Measurements from ENCODE around the gene ARHGAP6.
A peak's percentile ranks its signal among the peaks of the same experiment; 100 is the strongest.

ARHGAP6 gene

DNA sequence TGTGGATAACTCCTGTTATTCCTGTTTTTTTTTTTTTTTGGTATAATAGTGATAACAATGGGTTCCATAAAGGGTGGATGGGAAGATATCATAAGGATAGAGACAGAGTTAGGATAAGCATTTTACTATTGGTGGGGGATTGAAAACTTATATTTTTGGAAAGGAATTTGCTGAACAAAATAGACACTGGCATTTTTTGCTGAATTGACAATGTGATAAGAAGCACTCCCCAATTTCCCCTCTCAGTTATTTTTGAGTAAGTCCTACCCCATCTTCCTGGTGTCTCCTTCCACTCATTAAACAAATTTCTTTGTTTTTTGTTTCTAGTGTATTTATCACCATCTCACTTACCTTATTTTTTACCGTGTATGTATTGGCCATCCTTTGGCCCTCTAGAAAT is 316.7 kb downstream of the ARHGAP6 start:
- H3K27ac Mint-ChIP-seq: no peak overlapping the region
- no peak overlapping the region for H3K4me3 Mint-ChIP-seq
- H3K4me1 Mint-ChIP-seq (ENCODE audit: low read depth): no peaks in the 10 kb centered on the region
- no peaks in the 10 kb centered on the region for H3K9me3 Mint-ChIP-seq
- H3K36me3 Mint-ChIP-seq (ENCODE audit: low read depth): no peaks in the 10 kb centered on the region
- intact Hi-C loops (cut with micrococcal nuclease): no loop called here
- H3K27me3 Mint-ChIP-seq: peaks cover 3% of the 10 kb centered on the region

- Mint-ChIP-seq H3K9me3 (no peaks in the 10 kb centered on the region), H3K4me3 (no peak overlapping the region), H3K27me3 (peaks cover 3% of the 10 kb centered on the region), H3K36me3 (ENCODE audit: low read depth) (no peaks in the 10 kb centered on the region), H3K27ac (no peak overlapping the region), H3K4me1 (ENCODE audit: low read depth) (no peaks in the 10 kb centered on the region)
- intact Hi-C loops (cut with micrococcal nuclease): no loop called here
These were observed 318.4 kb downstream of the ARHGAP6 start for GRCh38 chrX:11347300-11347699.

DNA sequence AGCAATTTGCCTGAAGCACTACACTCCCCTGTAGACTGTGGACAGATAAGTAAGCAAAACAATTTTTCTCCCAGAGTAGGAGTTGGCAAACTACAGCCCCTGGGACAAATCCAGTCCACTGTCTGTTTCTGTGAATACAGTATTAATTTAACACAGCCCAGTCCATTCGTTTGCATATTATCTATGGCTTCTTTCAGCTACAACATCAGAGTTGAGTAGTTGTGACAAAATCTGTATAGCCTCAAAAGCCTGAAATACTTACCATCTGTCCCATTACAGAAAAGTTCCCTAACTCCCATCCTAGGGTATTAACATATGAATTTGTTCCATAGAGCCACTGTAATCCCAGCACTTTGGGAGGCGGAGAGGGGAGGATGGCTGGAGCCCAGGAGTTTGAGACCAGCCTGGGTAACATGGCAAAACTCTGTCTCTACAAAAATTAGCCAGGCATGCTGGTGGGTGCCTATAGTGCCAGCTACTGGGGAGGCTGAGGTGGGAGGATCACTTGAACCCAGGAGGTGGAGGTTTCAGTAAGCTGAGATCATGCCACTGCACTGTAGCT is 319.5 kb downstream of the ARHGAP6 start:
- Mint-ChIP-seq H3K36me3 (ENCODE audit: low read depth) (no peaks in the 10 kb centered on the region), H3K9me3 (no peaks in the 10 kb centered on the region), H3K27ac (no peak overlapping the region), H3K27me3 (peaks cover 3% of the 10 kb centered on the region), H3K4me1 (ENCODE audit: low read depth) (no peaks in the 10 kb centered on the region), H3K4me3 (no peak overlapping the region)
- intact Hi-C loops (cut with micrococcal nuclease): no loop called here

DNA sequence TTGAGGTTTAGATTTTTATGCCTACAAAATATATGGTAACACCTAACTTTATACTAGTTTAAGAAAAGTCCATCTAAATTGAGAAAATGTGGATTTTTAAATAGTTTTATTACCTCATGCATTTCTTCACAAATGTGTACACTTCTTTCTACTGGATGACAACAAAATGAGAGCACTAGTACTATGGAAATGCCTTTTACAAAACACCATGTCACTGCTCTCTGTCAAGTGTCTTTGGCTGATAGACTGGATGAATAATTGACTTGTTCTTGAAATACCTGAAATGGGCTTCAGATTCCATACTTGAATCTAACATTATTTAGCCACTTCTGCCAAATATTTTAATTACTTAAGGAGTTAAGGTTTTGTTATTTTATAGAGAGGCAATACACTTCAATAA is 323.0 kb downstream of the ARHGAP6 start:
- no peaks in the 10 kb centered on the region for H3K9me3 Mint-ChIP-seq
- no peak overlapping the region for H3K27ac Mint-ChIP-seq
- no peak overlapping the region for H3K4me3 Mint-ChIP-seq

DNA sequence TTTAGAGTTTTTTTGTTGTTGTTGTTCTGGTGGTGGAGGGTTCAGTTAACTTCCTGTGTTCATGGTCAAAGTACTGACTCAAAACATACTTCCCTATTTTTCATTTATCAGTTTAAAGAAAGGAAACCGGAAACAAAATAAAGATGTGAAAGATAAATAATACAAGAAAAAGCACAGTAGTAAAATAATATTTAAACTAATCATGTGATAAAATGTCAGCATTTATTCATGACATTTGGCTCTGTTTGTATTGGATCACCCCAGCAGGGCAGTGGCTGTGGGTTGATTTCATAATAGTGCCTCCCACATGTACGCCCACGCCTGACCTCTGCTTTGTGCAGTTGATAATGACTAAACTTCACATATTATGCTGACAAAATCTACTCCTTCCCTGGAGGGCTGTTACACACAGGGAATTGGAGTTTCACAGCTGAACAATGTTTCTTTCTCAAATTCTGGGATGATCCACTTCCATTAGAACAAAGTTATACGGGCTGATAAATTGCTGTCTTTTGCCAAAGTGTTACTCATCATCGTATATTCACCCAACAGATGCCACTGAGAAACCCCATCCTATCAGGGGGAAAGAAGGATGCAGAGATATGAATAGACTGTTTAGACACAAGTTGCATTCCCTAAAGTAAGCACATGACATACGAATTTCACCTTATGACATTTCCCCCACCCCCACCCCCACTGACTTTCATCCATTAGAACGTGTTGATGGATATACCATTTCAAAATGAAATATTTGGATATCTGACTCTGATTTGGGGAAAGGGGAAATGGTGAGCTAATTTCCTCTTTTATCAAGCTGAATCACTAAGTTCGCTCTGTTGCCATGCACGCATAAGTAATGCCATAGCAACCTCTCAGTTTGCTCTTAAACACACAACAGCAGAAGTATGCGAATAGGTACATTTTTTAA is 324.2 kb downstream of the ARHGAP6 start:
- peaks cover 20% of the 10 kb centered on the region for H3K4me1 Mint-ChIP-seq (ENCODE audit: low read depth)
- peaks cover 7% of the 10 kb centered on the region for H3K27me3 Mint-ChIP-seq
- intact Hi-C loops (cut with micrococcal nuclease): loop anchor here (5.0 kb wide), 1 partner anchor 1144 kb away; no protein-coding TSS in a partner anchor
- peak overlapping the region; percentile 9 for H3K4me3 Mint-ChIP-seq
- H3K9me3 Mint-ChIP-seq: no peaks in the 10 kb centered on the region
- no peaks in the 10 kb centered on the region for H3K36me3 Mint-ChIP-seq (ENCODE audit: low read depth)
- H3K27ac Mint-ChIP-seq: peak overlapping the region; percentile 80

More for the DNA sequence above, 323.0 kb downstream of the ARHGAP6 start:
- intact Hi-C loops (cut with micrococcal nuclease): loop anchor here (5.0 kb wide), 1 partner anchor 1145 kb away; no protein-coding TSS in a partner anchor
- Mint-ChIP-seq H3K36me3 (ENCODE audit: low read depth) (no peaks in the 10 kb centered on the region), H3K4me1 (ENCODE audit: low read depth) (peaks cover 20% of the 10 kb centered on the region), H3K27me3 (peaks cover 7% of the 10 kb centered on the region)

DNA sequence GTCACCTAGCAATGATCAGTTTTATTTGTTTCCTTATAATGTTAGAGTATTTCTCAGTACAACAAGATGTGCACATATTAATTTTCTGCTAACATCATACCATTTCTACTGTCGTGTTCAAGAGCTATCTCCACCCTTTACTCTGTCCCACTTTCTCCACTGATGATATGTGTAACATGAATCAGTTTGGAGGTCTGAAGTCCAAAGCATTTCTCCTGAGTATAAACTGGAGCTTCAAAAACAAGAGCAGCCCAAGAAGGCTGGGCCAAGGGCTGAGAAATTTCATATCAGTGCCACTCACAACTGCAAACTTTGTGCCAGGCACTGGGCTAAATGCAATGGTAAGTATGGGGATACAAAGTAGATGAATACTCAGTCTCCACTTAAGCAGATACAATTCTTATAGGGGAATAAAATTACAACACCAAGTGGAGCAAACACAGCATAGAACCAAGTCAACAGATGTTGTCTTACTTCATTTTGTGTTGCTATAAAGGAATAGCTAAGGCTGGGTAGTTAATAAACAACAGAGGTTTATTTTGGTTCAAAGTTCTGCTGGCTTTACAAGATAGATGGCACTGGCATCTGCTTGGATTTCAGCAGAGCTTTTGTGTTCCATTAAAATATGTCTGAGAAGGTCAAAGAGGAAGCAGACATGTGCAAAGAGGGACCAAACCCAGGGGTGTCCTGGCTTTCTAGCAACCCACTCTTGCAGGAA is 328.3 kb downstream of the ARHGAP6 start:
- H3K27ac Mint-ChIP-seq: no peak overlapping the region
- intact Hi-C loops (cut with micrococcal nuclease): no loop called here
- peaks cover 4% of the 10 kb centered on the region for H3K27me3 Mint-ChIP-seq
- H3K36me3 Mint-ChIP-seq (ENCODE audit: low read depth): no peaks in the 10 kb centered on the region
- H3K9me3 Mint-ChIP-seq: no peaks in the 10 kb centered on the region
- peaks cover 20% of the 10 kb centered on the region for H3K4me1 Mint-ChIP-seq (ENCODE audit: low read depth)
- no peak overlapping the region for H3K4me3 Mint-ChIP-seq

GRCh38 chrX:11336201-11336600 is 329.5 kb downstream of the ARHGAP6 start:
- Mint-ChIP-seq H3K27me3 (peaks cover 4% of the 10 kb centered on the region), H3K9me3 (no peaks in the 10 kb centered on the region), H3K27ac (no peak overlapping the region), H3K4me3 (no peak overlapping the region), H3K36me3 (ENCODE audit: low read depth) (no peaks in the 10 kb centered on the region), H3K4me1 (ENCODE audit: low read depth) (peaks cover 20% of the 10 kb centered on the region)
- intact Hi-C loops (cut with micrococcal nuclease): no loop called here

- H3K9me3 Mint-ChIP-seq: no peaks in the 10 kb centered on the region
- no peak overlapping the region for H3K4me3 Mint-ChIP-seq
- peaks cover 8% of the 10 kb centered on the region for H3K4me1 Mint-ChIP-seq (ENCODE audit: low read depth)
- no peak overlapping the region for H3K27ac Mint-ChIP-seq
- H3K36me3 Mint-ChIP-seq (ENCODE audit: low read depth): no peaks in the 10 kb centered on the region
- H3K27me3 Mint-ChIP-seq: peaks cover under 1% of the 10 kb centered on the region
- intact Hi-C loops (cut with micrococcal nuclease): no loop called here
These were observed 331.6 kb downstream of the ARHGAP6 start for GRCh38 chrX:11334165-11334564.

DNA sequence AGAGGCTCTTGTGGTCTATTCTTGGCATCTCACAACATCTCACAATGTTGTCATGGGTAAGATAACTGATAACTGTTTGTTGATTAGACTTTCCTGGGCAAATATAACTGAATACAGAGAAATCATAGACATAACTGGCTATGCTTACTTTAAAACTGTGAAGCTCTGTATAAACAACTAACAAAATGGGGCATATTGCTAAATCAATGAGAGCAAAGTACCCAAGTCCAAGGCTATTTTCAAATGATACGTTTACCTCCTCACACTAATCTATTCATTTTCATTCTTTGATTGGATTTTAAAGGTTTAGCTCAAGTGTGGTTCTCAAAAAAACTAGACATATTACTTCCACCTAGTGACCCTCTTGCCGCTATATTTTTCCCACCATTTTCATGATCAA is 333.9 kb downstream of the ARHGAP6 start:
- H3K4me3 Mint-ChIP-seq: no peak overlapping the region
- H3K27ac Mint-ChIP-seq: no peak overlapping the region
- no peaks in the 10 kb centered on the region for H3K9me3 Mint-ChIP-seq
- H3K27me3 Mint-ChIP-seq: no peaks in the 10 kb centered on the region
- no peaks in the 10 kb centered on the region for H3K36me3 Mint-ChIP-seq (ENCODE audit: low read depth)
- H3K4me1 Mint-ChIP-seq (ENCODE audit: low read depth): no peaks in the 10 kb centered on the region
- intact Hi-C loops (cut with micrococcal nuclease): no loop called here

- H3K36me3 Mint-ChIP-seq (ENCODE audit: low read depth): no peaks in the 10 kb centered on the region
- no peak overlapping the region for H3K27ac Mint-ChIP-seq
- H3K9me3 Mint-ChIP-seq: no peaks in the 10 kb centered on the region
- no peaks in the 10 kb centered on the region for H3K27me3 Mint-ChIP-seq
- H3K4me1 Mint-ChIP-seq (ENCODE audit: low read depth): no peaks in the 10 kb centered on the region
- H3K4me3 Mint-ChIP-seq: no peak overlapping the region
- intact Hi-C loops (cut with micrococcal nuclease): no loop called here
These were observed 336.7 kb downstream of the ARHGAP6 start for GRCh38 chrX:11329021-11329420.

- no peaks in the 10 kb centered on the region for H3K9me3 Mint-ChIP-seq
- no peaks in the 10 kb centered on the region for H3K36me3 Mint-ChIP-seq (ENCODE audit: low read depth)
- no peaks in the 10 kb centered on the region for H3K27me3 Mint-ChIP-seq
- no peak overlapping the region for H3K27ac Mint-ChIP-seq
- H3K4me3 Mint-ChIP-seq: no peak overlapping the region
- no peaks in the 10 kb centered on the region for H3K4me1 Mint-ChIP-seq (ENCODE audit: low read depth)
- intact Hi-C loops (cut with micrococcal nuclease): no loop called here
These were observed 337.6 kb downstream of the ARHGAP6 start for GRCh38 chrX:11328134-11328533.

GRCh38 chrX:11321986-11322385 is 343.7 kb downstream of the ARHGAP6 start:
- Mint-ChIP-seq H3K27ac (no peak overlapping the region), H3K27me3 (no peaks in the 10 kb centered on the region), H3K4me1 (ENCODE audit: low read depth) (no peaks in the 10 kb centered on the region), H3K36me3 (ENCODE audit: low read depth) (no peaks in the 10 kb centered on the region), H3K9me3 (no peaks in the 10 kb centered on the region), H3K4me3 (no peak overlapping the region)
- intact Hi-C loops (cut with micrococcal nuclease): no loop called here

- H3K36me3 Mint-ChIP-seq (ENCODE audit: low read depth): no peaks in the 10 kb centered on the region
- no peaks in the 10 kb centered on the region for H3K4me1 Mint-ChIP-seq (ENCODE audit: low read depth)
- no peak overlapping the region for H3K27ac Mint-ChIP-seq
- H3K27me3 Mint-ChIP-seq: no peaks in the 10 kb centered on the region
- intact Hi-C loops (cut with micrococcal nuclease): no loop called here
- no peak overlapping the region for H3K4me3 Mint-ChIP-seq
- no peaks in the 10 kb centered on the region for H3K9me3 Mint-ChIP-seq
These were observed 345.8 kb downstream of the ARHGAP6 start for GRCh38 chrX:11319806-11320520.

All from dendritic cell treated with granulocyte-macrophage colony-stimulating factor and Interleukin-4, amounts not matched to agents 40 ng/mL and 50 ng/mL, for 4 days (primary cell).